Measurements from ENCODE around the gene CPLX1.

CPLX1 gene

GRCh38 chr4:825971-826330 is at the start of gene CPLX1:
Gene CPLX1 (minus strand): TSS chr4:826129. CDS start chr4:824522, 1,607 bp downstream.
- intact Hi-C loops (cut with DNase I): no loop called here
- DNase-seq: peak in 7 of 42 donors; percentile 7 to 62 (median 15)

- peak in 16 of 42 donors; percentile 9 to 67 (median 28) for DNase-seq
Observed at GRCh38 chr4:874971-875817, 49.3 kb upstream of the CPLX1 start.

GRCh38 chr4:874056-874455 is 48.1 kb upstream of the CPLX1 start:
- DNase-seq: no peak
- intact Hi-C loops (cut with DNase I): no loop called here

More at GRCh38 chr4:874971-875817, 49.3 kb upstream of the CPLX1 start:
- intact Hi-C loops (cut with DNase I): no loop called here

- DNase-seq: peak in 25 of 42 donors; percentile 8 to 68 (median 38)
- intact Hi-C loops (cut with DNase I): no loop called here
Observed at GRCh38 chr4:872241-872981, 46.5 kb upstream of the CPLX1 start.

GRCh38 chr4:871484-871883 is 45.6 kb upstream of the CPLX1 start:
- intact Hi-C loops (cut with DNase I): no loop called here
- DNase-seq: no peak

GRCh38 chr4:870951-871350 is 45.0 kb upstream of the CPLX1 start:
- intact Hi-C loops (cut with DNase I): no loop called here
- DNase-seq: no peak

GRCh38 chr4:869776-870175 is 43.8 kb upstream of the CPLX1 start:
- intact Hi-C loops (cut with DNase I): no loop called here
- DNase-seq: no peak

- peak in 9 of 42 donors; percentile 12 to 50 (median 25) for DNase-seq
- intact Hi-C loops (cut with DNase I): no loop called here
Observed at GRCh38 chr4:868421-868820, 42.5 kb upstream of the CPLX1 start.

GRCh38 chr4:867526-868250 is 41.8 kb upstream of the CPLX1 start:
- intact Hi-C loops (cut with DNase I): no loop called here
- no peak for DNase-seq

GRCh38 chr4:866761-867390 is 40.9 kb upstream of the CPLX1 start:
- intact Hi-C loops (cut with DNase I): no loop called here
- peak; percentile 42 to 94 (median 76) for DNase-seq

GRCh38 chr4:866068-866760 is 40.3 kb upstream of the CPLX1 start:
- DNase-seq: no peak
- intact Hi-C loops (cut with DNase I): no loop called here

- no peak for DNase-seq
- intact Hi-C loops (cut with DNase I): no loop called here
Observed at GRCh38 chr4:865572-865971, 39.6 kb upstream of the CPLX1 start.

- intact Hi-C loops (cut with DNase I): no loop called here
- DNase-seq: no peak
Observed at GRCh38 chr4:865121-865465, 39.2 kb upstream of the CPLX1 start.

- intact Hi-C loops (cut with DNase I): no loop called here
- DNase-seq: no peak
Observed at GRCh38 chr4:864456-865120, 38.7 kb upstream of the CPLX1 start.

GRCh38 chr4:860561-860960 is 34.6 kb upstream of the CPLX1 start:
- DNase-seq: no peak

GRCh38 chr4:859496-859895 is 33.6 kb upstream of the CPLX1 start:
- intact Hi-C loops (cut with DNase I): no loop called here
- DNase-seq: no peak

More at GRCh38 chr4:860561-860960, 34.6 kb upstream of the CPLX1 start:
- intact Hi-C loops (cut with DNase I): no loop called here

GRCh38 chr4:858831-859451 is 33.0 kb upstream of the CPLX1 start:
- no peak for DNase-seq
- intact Hi-C loops (cut with DNase I): no loop called here

- intact Hi-C loops (cut with DNase I): no loop called here
- DNase-seq: no peak
Observed at GRCh38 chr4:858041-858481, 32.1 kb upstream of the CPLX1 start.

Data from head of caudate nucleus (tissue), 42 donors.